DND-41 (cell line): ENCODE data around the gene FHL5.

Source experiments
- EZH2 ChIP-seq: IDR thresholded peaks from 3 replicates; pipeline ENCODE4 v1.6.1; 2012; ENCODE audit warnings: borderline replicate concordance, low read depth, mild to moderate bottlenecking, moderate library complexity, low read length, inconsistent platforms; ENCODE audit not compliant: severe bottlenecking
- TF ChIP-seq, protein P1 (sequence below): IDR thresholded peaks from 2 replicates; pipeline ENCODE4 v1.5.1; 2012; ENCODE audit warnings: borderline replicate concordance, low read length, moderate library complexity, mild to moderate bottlenecking; ENCODE audit not compliant: poor library complexity, severe bottlenecking; ENCODE audit errors: extremely low read depth

- TF ChIP-seq, protein P1, sequence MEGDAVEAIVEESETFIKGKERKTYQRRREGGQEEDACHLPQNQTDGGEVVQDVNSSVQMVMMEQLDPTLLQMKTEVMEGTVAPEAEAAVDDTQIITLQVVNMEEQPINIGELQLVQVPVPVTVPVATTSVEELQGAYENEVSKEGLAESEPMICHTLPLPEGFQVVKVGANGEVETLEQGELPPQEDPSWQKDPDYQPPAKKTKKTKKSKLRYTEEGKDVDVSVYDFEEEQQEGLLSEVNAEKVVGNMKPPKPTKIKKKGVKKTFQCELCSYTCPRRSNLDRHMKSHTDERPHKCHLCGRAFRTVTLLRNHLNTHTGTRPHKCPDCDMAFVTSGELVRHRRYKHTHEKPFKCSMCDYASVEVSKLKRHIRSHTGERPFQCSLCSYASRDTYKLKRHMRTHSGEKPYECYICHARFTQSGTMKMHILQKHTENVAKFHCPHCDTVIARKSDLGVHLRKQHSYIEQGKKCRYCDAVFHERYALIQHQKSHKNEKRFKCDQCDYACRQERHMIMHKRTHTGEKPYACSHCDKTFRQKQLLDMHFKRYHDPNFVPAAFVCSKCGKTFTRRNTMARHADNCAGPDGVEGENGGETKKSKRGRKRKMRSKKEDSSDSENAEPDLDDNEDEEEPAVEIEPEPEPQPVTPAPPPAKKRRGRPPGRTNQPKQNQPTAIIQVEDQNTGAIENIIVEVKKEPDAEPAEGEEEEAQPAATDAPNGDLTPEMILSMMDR: no peak
- no peak for TF ChIP-seq EZH2
These were observed 13.3 kb downstream of the FHL5 start for GRCh38 chr6:96576221-96576620.
